Prostate gland (tissue), 2 donors: ENCODE measurements around the gene TIMM22. TPM values are rescaled to one million over a fixed set of nuclear protein-coding genes. Genes with fewer than 3 reads are reported as not detected.
A peak's percentile ranks its signal among the peaks of the same experiment; 100 is the strongest.
"Not testable (repeated sequence)": the region's sequence is repeated elsewhere in the genome, so short reads cannot be mapped to it uniquely, and the experiment has no call there.

Experiments used
- DNase-seq: peaks from one replicate; pipeline ENCODE4 v3.0.0-alpha.2; 2019; ENCODE audit warnings: low spot score
- H3K27ac ChIP-seq, 2 donors: fragments of 200-600 bp; sonication (generic); 2 replicates each; pipeline ENCODE4 v1.5.1; 2017 to 2019
- H3K27me3 ChIP-seq: fragments of 200-600 bp; sonication (generic); replicated peaks from 2 replicates; pipeline ENCODE4 v1.5.1; 2019; ENCODE audit not compliant: insufficient read depth
- H3K36me3 ChIP-seq, 2 donors: fragments of 200-600 bp; sonication (generic); 1 replicate in 1 of 2; 2 replicates in 1 of 2; pipeline versions ENCODE4 v1.5.1 to v1.8.1; 2017 to 2019
- H3K4me1 ChIP-seq: fragments of 200-600 bp; sonication (generic); replicated peaks from 2 replicates; pipeline ENCODE4 v1.5.1; 2019
- H3K4me3 ChIP-seq, 2 donors: fragments of 200-600 bp; sonication (generic); 2 replicates each; pipeline ENCODE4 v1.5.1; 2017 to 2019
- H3K9me3 ChIP-seq: fragments of 200-600 bp; sonication (generic); 2 replicates; pipeline ENCODE4 v1.5.1; 2017
- POLR2A ChIP-seq: fragments of 450-650 bp; IDR thresholded peaks from one replicate; pipeline ENCODE4 v1.6.1; 2016; ENCODE audit warnings: antibody characterized with exemption, mild to moderate bottlenecking
- POLR2AphosphoS5 ChIP-seq: sonication (generic); formaldehyde crosslinking; IDR thresholded peaks from one replicate; pipeline ENCODE4 v1.6.1; 2017; ENCODE audit warnings: antibody characterized with exemption
- WGBS: methylation state at CpG from one replicate; pipeline ENCODE4 v1.1.5; 2018; 5-methylcytosine and 5-hydroxymethylcytosine counted together
- intact Hi-C: fragments of 100-400 bp; cut with DNase I; formaldehyde crosslinking; loops from one replicate; pipeline ENCODE4 v1.14.2; 2022
- total RNA-seq, 2 donors: library from RNA; depleted of rRNA; stranded (reverse); fragments of >200 nt; gene quantifications; one replicate each; pipeline ENCODE4 v1.1.0, GENCODE V29; 2016
- TF ChIP-seq, protein P1 (sequence below), 4 experiments: fragments of 200-600 bp in 2 of 4; fragments of 450-650 bp in 2 of 4; sonication (generic) in 2 of 4; IDR thresholded peaks; 1 replicate in 3 of 4; 2 replicates in 1 of 4; pipeline ENCODE4 v1.5.1; 2016 to 2019; ENCODE audit warnings: antibody characterized with exemption in 4 of 4, mild to moderate bottlenecking in 2 of 4, moderate library complexity in 2 of 4

Gene TIMM22
- total RNA-seq, 2 donors from 2014 or later = 15.1 to 20.3 TPM

DNA sequence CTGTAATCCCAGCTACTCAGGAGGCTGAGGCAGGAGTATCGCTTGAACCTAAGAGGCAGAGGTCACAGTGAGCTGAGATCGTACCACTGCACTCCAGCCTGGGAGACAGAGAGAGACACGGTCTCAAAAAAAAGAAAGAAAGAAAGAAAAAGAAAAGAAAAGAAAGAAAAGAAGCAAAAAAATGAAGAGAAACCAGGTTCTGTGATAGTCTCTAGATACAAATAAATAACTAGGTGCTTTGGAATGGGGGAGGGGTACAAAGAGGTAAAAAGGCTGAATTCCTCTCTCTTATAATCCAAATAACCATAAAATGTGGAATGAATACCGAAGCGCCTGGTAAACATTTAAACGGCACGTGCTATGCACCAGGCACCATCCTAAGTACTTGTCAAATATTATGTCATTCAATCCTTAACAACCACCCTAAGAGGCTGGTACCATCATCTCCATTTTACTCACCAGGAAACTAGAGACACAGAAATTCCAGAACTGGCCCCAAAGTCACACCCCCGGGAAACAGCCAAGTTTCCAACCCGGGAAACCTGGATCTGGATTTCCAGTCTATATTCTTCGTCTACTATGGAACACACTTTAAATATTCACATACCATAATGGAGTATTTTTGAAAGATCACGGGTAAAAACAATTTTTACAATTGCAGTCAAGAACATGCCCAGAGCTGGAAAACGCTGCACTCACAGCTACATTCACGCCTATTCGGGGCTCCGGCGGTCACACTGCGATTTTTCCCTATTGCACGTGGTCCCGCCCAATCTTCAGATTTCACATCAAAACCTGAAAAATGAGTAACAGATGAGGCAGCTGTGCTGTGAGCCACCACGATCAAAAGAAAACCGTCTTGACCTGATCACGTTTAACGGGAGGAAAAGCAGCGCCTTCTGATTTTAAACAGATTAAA is 27.9 kb upstream of the TIMM22 start:
- TF ChIP-seq POLR2AphosphoS5 (no peak), POLR2A (no peak)
- Histone ChIP-seq H3K4me1 (peaks cover 5% of the 10 kb centered on the region), H3K27ac (peak overlapping the region; percentile 56 to 62), H3K9me3 (no peaks in the 10 kb centered on the region), H3K27me3 (no peaks in the 10 kb centered on the region), H3K36me3 (no peaks in the 10 kb centered on the region), H3K4me3 (no peak overlapping the region)
- WGBS = 34% methylated on average over 24 of the region's 24 CpGs
- no peak for DNase-seq
- intact Hi-C loops = no loop called here

DNA sequence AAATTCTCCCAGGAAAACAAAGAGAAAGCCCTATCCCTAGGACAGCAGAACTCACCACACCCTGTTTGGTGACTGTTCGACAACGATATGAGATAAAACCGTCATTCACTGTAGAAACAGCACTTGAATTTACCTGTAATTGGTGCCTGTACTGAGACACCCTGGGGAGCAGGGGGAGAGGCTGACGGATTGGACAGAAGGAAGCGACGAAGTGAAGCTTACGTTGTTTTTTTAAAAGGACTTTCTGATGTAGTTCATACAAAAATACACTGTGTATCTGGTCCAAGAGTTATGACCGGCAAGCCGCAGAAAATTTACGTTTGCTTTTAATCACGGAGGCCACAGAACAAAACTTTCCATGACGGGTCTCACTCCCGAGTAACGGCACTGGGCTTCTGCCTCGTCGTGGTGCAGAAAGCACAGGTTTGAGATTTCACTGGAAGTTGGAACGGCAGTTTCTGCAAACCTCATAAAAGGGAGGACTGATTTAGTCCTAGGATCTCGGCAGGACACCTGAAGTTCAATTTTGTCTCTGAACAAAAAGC is 27.0 kb upstream of the TIMM22 start:
- intact Hi-C loops = no loop called here
- peak overlapping the region; percentile 56 to 62 for H3K27ac ChIP-seq
- DNase-seq = no peak

DNA sequence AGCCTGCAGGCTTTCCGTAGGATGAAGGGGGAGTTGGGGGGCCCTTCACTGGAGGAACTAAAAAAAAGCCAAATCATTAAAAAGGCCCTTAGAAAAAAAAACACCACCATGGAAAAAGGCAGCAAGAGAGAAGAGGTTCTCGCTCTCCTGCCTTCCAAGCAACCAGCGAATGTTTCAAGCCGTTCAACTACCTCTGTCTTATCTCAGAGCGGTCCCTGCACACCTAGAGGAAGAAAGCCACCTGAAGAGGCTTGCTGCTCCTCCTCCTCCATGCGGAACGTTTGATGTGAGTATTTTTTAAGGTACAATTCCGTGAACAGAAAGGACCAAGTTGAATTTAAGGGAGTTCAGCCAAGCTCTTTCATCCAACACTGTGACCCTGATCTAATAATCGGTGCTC is 26.6 kb upstream of the TIMM22 start:
- 43% methylated on average over 9 of the region's 9 CpGs for WGBS
- TF ChIP-seq, protein P1, sequence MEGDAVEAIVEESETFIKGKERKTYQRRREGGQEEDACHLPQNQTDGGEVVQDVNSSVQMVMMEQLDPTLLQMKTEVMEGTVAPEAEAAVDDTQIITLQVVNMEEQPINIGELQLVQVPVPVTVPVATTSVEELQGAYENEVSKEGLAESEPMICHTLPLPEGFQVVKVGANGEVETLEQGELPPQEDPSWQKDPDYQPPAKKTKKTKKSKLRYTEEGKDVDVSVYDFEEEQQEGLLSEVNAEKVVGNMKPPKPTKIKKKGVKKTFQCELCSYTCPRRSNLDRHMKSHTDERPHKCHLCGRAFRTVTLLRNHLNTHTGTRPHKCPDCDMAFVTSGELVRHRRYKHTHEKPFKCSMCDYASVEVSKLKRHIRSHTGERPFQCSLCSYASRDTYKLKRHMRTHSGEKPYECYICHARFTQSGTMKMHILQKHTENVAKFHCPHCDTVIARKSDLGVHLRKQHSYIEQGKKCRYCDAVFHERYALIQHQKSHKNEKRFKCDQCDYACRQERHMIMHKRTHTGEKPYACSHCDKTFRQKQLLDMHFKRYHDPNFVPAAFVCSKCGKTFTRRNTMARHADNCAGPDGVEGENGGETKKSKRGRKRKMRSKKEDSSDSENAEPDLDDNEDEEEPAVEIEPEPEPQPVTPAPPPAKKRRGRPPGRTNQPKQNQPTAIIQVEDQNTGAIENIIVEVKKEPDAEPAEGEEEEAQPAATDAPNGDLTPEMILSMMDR (IDR thresholded peaks at IDR 0.05) = no peak
- TF ChIP-seq POLR2A (no peak), POLR2AphosphoS5 (no peak)
- intact Hi-C loops = no loop called here

More for the DNA sequence above, 27.0 kb upstream of the TIMM22 start:
- peaks cover 5% of the 10 kb centered on the region for H3K4me1 ChIP-seq
- no peaks in the 10 kb centered on the region for H3K9me3 ChIP-seq
- WGBS = 12% methylated on average over 18 of the region's 18 CpGs
- H3K4me3 ChIP-seq = peak overlapping the region; percentile 6 to 7
- TF ChIP-seq POLR2A = no peak
- peak; percentile 25 for TF ChIP-seq POLR2AphosphoS5
- H3K36me3 ChIP-seq = no peaks in the 10 kb centered on the region
- H3K27me3 ChIP-seq = no peaks in the 10 kb centered on the region

DNA sequence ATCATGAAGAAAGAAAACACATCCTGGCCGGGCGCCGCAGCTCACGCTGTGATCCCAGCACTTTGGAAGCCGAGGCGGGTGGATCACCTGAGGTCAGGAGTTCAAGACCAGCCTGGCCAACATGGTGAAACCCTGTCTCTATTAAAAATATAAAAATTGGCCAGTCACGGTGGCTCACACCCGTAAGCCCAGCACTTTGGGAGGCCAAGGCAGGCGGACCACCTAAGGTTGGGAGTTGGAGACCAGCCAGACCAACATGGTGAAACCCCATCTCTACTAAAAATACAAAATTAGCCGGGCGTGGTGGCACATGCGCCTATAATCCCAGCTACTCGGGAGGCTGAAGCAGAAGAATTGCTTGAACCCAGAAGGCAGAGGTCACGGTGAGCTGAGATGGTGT is 25.1 kb upstream of the TIMM22 start:
- H3K36me3 ChIP-seq, H3K27ac ChIP-seq, DNase-seq, intact Hi-C loops, H3K4me3 ChIP-seq, H3K9me3 ChIP-seq, H3K4me1 ChIP-seq, H3K27me3 ChIP-seq: not testable (repeated sequence)
- 92% methylated on average over 14 of the region's 14 CpGs for WGBS

More for the DNA sequence above, 26.6 kb upstream of the TIMM22 start:
- Histone ChIP-seq H3K36me3 (no peaks in the 10 kb centered on the region), H3K9me3 (no peaks in the 10 kb centered on the region), H3K4me1 (peaks cover 7% of the 10 kb centered on the region), H3K27ac (peak overlapping the region; percentile 56 to 62), H3K4me3 (peak overlapping the region; percentile 6 to 7), H3K27me3 (no peaks in the 10 kb centered on the region)
- no peak for DNase-seq

DNA sequence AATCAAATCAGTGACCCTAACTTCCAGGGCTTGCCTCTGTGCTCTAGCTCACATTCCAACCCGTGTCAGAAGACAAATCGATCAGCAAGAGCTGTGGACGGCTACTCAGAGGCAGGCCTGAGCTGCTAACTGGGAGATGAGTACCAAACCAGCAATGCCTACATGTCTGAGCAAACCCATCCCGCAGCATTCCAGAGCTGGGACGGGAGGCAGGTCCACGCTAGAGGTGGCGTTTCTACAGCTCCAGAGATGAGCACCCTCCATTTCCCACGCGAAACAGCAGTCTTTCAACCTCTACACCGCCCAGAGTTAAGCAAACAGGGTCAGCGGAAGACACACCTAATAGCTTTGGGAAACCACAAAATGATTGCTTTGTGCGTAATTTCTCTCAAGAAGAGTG is 23.9 kb upstream of the TIMM22 start:
- WGBS = 57% methylated on average over 12 of the region's 12 CpGs
- Histone ChIP-seq H3K36me3 (no peaks in the 10 kb centered on the region), H3K27ac (no peak overlapping the region), H3K27me3 (no peaks in the 10 kb centered on the region), H3K4me3 (no peak overlapping the region), H3K4me1 (peaks cover 9% of the 10 kb centered on the region), H3K9me3 (no peaks in the 10 kb centered on the region)
- peak; percentile 34 for DNase-seq
- TF ChIP-seq POLR2A (no peak), POLR2AphosphoS5 (no peak)
- TF ChIP-seq, protein P1 (IDR thresholded peaks at IDR 0.05) = no peak
- intact Hi-C loops = no loop called here

DNA sequence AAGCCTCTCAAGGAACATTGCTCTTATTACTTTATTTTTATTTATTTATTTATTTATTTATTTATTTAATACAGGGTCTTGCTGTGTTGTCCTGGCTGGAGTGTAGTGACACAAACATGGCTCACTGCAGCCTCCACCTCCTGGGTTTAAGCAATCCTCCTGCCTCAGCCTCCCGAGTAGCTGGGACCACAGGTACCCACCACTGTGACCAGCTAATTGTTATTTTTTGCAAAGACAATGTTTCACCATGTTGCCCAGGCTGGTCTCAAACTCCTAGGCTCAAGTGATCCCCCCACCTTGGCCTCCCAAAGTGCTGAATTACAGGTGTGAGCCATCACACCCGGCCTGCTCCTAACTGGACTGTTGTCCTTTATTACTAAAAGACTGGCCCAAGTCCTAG is 22.2 kb upstream of the TIMM22 start:
- H3K9me3 ChIP-seq, H3K4me1 ChIP-seq, DNase-seq, H3K4me3 ChIP-seq, H3K27me3 ChIP-seq, H3K36me3 ChIP-seq, intact Hi-C loops: not testable (repeated sequence)
- H3K27ac ChIP-seq = peak overlapping the region in 1 of 2 donors; percentile 39
- WGBS = 75% methylated on average over 2 of the region's 2 CpGs
